GM12892 (cell line): ENCODE data around the gene ANKRD35.
A peak's percentile ranks its signal among the peaks of the same experiment; 100 is the strongest.
"Not testable (repeated sequence)": the region's sequence is repeated elsewhere in the genome, so short reads cannot be mapped to it uniquely, and the experiment has no call there.

ENCODE experiments used
- DNase-seq: peaks from one replicate; pipeline ENCODE4 v3.0.0; 2011; ENCODE audit not compliant: insufficient read length
- FAIRE-seq: peaks from 2 replicates; lab custom pipeline; 2011; peaks lifted over from hg19 to GRCh38; lab: Jason Lieb, UNC
- POLR2A ChIP-seq: IDR thresholded peaks from 2 replicates; pipeline ENCODE4 v1.6.1; 2011; ENCODE audit warnings: low read depth, low read length, control low read depth
- POLR2AphosphoS5 ChIP-seq: IDR thresholded peaks from 2 replicates; pipeline ENCODE4 v1.6.1; 2011; ENCODE audit warnings: low read depth, low read length, control low read depth
- TAF1 ChIP-seq: IDR thresholded peaks from 2 replicates; pipeline ENCODE4 v1.6.1; 2011; ENCODE audit warnings: low read depth, mild to moderate bottlenecking, control low read depth, low read length, borderline replicate concordance

Gene ANKRD35

DNA sequence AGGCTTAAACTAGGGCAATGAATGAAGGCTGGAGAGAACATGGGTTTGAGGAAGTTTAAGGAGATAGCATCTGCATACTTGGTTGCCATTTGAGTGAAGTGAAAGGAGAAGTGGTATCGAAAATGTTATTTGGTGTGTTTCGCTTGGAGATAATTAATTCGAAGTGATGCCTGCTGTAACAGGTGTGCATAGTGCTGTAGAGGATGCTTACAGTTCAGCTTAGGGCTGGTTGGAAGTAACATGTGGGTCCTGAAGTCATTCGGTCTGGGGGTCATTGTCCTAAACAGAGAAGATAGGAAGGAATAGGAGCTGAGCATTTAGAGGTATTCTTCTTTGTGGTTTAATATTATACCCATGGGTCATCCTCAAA lies 40.5 kb downstream of the ANKRD35 start:
- FAIRE-seq (peak; percentile 90), DNase-seq (peak; percentile 46)
- TF ChIP-seq POLR2A: no peak
- no peak; the same call in 1 of the 2 replicates for TF ChIP-seq POLR2AphosphoS5
- no peak for TF ChIP-seq TAF1

GRCh38 chr1:145843031-145843430 lies 42.6 kb downstream of the ANKRD35 start:
- no peak for FAIRE-seq
- no peak for DNase-seq
- TF ChIP-seq POLR2AphosphoS5 (no peak), TAF1 (no peak), POLR2A (no peak)

DNA sequence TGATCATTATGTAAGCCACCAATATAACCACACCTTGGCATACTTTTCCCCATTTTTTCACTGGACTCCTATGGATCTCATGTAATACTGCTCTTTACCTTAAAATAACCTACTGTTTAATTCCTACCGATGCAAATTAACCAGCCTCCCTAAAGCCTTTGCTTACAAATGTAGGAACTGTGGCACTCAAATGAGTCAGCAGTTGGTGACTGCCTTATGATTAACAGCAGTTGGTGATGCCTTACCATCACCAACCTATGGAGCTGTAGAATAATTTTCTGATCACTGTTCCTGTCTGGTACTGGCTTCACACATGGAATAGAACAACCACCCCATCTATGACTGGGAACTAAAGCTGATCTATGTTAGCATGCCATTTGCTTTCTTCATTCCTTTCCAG lies 48.0 kb downstream of the ANKRD35 start:
- DNase-seq: no peak
- TF ChIP-seq TAF1 (no peak), POLR2AphosphoS5 (no peak), POLR2A (no peak)
- no peak for FAIRE-seq

GRCh38 chr1:145830810-145831209 lies 54.9 kb downstream of the ANKRD35 start:
- DNase-seq, FAIRE-seq: not testable (repeated sequence)

- FAIRE-seq (no peak), DNase-seq (no peak)
- TF ChIP-seq POLR2A (no peak), POLR2AphosphoS5 (no peak), TAF1 (no peak)
Observed at GRCh38 chr1:145828367-145829026, 57.2 kb downstream of the ANKRD35 start.

DNA sequence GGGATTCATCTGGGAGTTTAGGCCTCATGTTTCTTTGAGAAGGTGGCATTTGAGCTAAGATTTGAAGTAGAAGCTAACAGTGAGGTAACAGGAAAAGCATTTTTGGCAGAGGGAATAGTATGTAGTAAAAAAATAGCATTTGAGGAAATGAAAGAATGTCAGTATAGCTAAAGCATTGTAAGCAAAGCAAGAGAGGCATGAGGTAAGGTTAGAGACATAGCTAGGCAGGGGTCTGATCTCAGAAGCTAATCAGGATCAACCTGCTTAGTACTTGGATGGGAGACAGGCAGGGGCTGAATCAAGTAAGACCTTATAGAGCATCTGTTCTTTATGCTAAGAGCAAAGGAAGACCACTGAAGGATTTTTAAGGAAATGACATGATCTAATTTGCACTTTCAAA lies 57.7 kb downstream of the ANKRD35 start:
- no peak for DNase-seq
- TF ChIP-seq POLR2A: no peak
- no peak for TF ChIP-seq TAF1
- TF ChIP-seq POLR2AphosphoS5: no peak
- FAIRE-seq: no peak

- no peak for DNase-seq
- TF ChIP-seq TAF1: no peak
- TF ChIP-seq POLR2A: no peak
- TF ChIP-seq POLR2AphosphoS5: no peak
- FAIRE-seq: no peak
Observed at GRCh38 chr1:145826030-145826429, 59.6 kb downstream of the ANKRD35 start.

DNA sequence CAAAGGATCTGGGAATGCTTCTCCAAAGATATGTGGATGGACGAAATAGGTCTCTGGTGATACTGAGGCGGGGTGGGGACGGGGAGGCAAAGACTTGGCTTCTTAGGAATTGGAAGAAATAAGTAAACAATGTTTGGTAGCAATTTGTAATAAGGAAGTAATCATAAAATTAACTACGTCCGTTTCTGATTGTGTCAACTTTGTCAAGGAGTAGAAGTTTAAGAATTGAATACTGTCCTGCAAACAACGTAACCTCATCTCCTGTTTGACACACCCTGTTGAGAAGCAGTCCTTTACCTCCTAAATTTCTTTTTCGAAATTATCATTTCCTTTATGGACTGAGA lies 61.2 kb downstream of the ANKRD35 start:
- FAIRE-seq: no peak
- TF ChIP-seq POLR2A (no peak), POLR2AphosphoS5 (no peak), TAF1 (no peak)
- DNase-seq: no peak

DNA sequence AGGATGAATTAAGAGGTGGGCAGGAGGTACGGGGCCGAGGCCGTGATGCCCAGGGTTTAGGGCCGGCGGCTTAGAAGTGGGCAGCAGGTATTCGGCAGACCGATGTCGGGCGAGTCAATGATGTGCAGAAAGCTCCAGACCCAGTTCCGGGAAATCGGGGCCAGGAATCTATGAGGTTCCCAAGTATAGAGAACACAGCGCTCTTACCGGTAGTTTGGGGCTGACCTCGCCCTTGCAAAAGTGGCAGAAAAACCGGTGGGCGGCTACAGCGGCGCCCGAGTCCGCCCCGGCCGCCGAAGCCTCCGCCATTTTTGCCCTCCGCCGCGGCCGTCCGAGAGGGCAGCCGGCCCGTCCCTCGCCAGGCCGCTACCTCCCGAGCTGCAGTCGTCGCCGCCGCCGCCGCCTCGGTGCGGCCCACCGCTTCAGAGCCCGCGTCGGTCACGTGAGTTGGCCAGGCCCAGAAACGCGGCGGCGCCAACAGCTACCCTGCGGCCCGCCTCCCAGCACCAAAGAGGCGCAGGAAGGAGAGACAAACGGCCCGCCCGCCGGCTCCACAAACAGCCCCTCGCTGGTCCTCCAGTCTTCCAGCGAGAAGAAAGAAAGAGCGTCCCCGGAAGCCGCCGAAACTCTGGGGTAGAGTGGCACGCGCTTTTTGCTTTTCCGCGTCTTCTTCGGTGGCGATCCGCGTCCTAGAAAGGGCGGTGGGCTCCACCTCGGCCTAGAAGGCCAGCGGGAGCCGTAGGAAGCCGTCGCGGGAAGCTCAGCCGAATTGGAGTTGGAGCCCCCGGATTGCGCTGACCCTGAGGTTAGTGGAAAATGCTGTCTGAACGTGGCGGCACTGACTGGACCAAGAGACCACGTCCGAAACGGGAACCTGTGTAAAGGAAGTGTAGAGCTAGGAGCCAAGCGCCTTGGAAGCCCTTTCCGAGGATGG lies 61.8 kb downstream of the ANKRD35 start, which contains the start of the genes POLR3C and RNF115:
POLR3C (plus strand) TSS at position 636 of the 934 bp plus-strand sequence. CDS start 1,577 bp downstream, outside the sequence.
RNF115 (minus strand) TSS at position 531 of the 934 bp plus-strand sequence; CDS start at position 309, 222 bp downstream.
- FAIRE-seq (no peak), DNase-seq (peak; percentile 86)
- TF ChIP-seq POLR2AphosphoS5 (peak; percentile 80), TAF1 (peak; percentile 81; the same call in 1 of the 2 replicates), POLR2A (peak; percentile 90; the same call in 1 of the 2 replicates)

- not testable (repeated sequence) for DNase-seq, FAIRE-seq
Observed at GRCh38 chr1:145822779-145823331, 62.8 kb downstream of the ANKRD35 start.

GRCh38 chr1:145818095-145818494 lies 67.6 kb downstream of the ANKRD35 start:
- FAIRE-seq, DNase-seq: not testable (repeated sequence)
